GM12873 (cell line): ENCODE data around the gene RBM26.

Experiments used
- TF ChIP-seq, protein P1 (sequence below): IDR thresholded peaks from 2 replicates; pipeline ENCODE4 v1.5.1; 2012; ENCODE audit warnings: low read depth, mild to moderate bottlenecking, moderate library complexity, low read length, control low read depth; ENCODE audit not compliant: insufficient read depth; ENCODE audit errors: missing control alignments

Gene RBM26

DNA sequence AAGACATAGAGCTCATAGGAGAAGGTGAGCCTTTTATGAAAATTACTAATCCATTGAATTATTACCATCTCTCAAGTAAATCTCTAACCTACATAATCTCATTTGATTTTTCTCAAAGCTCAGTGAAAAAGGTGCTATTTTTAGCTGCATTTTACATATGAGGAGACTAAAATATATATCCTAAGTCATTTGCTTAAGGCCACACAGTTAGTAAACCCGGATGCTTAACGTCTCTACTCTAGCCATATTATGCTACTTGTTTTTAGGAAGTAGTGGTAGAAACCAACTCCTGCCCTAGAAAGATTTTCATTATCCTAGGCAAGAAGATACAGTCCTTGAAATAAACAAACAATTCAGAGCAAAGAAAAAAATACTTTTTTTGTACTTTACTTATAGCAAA, 108.9 kb downstream of the RBM26 start:
- TF ChIP-seq, protein P1, sequence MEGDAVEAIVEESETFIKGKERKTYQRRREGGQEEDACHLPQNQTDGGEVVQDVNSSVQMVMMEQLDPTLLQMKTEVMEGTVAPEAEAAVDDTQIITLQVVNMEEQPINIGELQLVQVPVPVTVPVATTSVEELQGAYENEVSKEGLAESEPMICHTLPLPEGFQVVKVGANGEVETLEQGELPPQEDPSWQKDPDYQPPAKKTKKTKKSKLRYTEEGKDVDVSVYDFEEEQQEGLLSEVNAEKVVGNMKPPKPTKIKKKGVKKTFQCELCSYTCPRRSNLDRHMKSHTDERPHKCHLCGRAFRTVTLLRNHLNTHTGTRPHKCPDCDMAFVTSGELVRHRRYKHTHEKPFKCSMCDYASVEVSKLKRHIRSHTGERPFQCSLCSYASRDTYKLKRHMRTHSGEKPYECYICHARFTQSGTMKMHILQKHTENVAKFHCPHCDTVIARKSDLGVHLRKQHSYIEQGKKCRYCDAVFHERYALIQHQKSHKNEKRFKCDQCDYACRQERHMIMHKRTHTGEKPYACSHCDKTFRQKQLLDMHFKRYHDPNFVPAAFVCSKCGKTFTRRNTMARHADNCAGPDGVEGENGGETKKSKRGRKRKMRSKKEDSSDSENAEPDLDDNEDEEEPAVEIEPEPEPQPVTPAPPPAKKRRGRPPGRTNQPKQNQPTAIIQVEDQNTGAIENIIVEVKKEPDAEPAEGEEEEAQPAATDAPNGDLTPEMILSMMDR, result no peak

DNA sequence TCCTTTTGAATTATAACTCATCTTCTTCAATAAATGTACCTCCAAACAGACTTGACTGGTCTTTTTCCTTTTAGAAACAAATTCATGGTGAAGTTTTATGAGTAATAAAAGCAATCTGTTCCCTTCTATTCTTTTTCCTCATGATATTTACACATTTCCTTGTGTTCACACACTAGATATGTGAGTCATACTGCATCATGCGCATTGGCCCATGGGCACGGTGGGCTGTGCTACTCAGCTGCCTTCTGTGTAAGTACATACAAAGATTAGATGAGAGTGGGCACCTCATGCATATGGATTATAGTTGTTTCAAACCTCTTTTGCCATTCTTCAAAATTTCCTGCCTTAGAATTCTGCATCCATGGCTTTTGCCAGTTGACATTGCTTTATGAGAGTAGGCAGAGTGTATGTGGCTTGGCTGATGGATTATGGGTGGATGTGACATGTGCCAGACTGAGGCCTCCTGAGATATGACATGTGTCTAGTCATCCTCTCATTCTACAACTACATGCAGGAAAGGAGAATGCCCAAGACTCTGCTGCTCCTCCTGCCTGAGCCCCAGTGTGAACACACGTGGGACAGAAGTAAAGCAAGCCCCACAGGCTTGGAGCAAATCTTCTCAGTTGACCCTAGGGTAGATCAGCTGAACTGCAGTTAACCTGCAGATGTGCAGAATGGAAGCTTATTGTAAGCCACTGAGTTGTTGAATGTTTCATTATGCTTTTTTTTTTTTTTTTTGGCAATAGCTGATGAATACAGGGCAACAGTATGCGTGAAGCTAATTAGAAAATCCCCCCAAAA, 109.9 kb downstream of the RBM26 start:
- TF ChIP-seq, protein P1, result no peak

DNA sequence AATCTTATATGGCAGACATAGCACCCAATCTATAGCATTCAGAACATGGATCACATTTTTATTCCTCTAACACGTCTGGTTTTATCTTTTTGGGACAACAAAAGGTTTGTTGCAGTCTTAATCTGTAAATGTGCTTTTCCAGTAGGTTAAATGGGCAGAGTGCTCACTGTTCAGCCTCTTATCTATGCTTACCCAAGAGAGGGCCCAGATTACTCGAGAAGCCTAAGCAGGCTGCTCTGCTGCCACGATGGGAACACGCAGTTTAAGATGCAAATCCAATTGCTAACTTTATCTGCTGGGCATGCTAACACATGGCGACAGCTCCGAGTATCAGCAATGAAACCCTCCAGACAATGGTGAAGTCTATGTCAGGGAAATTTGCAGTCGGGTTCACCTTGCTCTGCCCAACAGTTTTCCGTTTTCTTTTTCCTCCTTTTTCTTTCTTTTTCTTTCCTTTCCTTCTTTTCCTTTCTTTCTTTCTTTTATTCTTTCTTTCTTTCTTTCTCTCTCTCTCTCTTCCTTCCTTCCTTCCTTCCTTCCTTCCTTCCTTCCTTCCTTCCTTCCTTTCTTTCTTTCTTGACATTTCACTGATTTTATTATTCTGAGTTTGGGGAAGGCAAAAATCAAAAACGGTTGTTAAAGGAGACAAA, 115.3 kb downstream of the RBM26 start:
- TF ChIP-seq, protein P1, result no peak

DNA sequence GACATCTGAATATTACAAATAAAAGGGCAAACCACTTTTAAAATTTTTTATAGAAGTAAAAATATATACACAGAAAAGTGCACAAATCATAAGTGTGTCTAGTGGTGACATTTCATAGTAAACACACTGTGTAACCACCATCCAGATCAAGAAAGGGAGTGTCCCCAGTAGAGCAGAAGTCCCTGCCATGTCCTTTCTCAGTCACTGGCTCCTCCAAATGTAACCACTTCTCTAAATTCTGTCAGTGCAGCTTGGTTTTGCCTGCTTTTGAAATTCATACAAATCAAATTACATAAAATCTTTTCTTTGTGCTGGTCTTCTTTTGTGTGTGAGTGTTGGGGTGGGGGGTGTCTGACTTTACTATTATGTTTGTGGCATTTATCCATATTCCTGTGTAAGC, 116.5 kb downstream of the RBM26 start:
- TF ChIP-seq, protein P1, result no peak

DNA sequence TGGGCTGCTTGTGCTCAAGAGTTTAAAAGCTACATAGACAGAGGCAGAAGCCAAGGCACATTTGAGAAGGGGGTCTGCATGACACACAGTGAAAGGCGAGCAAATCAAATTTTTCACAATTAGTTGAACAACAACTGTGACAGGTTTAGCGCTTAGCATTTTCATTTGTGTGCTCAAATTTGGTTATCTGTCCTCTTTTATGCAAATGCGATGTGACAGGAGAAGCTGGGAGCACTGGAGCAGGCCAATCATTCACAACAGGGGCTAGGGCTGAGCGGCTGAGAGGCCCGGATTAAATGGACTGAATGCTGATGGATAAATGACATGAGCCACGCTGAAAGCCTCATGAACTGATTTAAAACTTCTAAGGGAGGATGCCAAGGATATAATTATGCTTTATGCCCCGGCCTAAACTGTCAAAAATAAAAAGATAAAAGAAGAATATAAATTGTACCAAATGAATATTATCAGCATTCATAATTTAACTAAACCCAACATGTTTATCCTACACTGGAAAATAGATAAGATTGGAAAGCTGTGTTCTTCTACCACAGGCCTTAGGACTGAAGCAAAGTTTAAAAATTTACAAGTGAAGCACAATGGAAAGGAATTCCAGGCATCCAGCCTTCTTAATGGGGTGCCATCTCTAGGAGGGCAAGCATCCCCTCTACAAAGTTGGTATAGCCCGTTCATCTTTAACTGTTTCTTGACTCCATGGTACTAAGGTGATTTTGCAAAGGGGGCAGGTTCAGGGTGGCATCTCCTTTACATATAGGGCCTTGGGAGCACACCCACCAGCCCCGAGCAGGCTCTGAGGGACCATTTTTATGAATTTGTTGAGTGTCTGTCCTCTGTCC, 117.9 kb downstream of the RBM26 start:
- TF ChIP-seq, protein P1, result no peak

DNA sequence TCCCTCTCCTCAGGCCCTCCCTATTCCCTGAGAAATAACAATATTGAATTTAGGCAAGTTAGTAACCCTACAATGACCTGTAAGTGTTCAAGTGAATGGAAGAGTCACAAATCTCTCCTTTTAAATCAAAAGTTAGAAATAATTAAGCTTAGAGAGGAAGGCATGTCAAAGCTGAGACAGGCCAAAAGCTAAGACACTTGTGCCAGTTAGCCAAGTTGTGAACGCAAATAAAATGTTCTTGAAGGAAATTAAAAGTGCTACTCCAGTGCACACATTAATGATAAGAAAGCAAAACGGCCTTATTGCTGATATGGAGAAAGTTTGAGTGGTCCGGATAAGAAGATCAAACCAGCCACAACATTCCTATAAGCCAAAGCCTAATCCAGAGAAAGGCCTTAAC, 120.9 kb downstream of the RBM26 start:
- TF ChIP-seq, protein P1, result no peak

DNA sequence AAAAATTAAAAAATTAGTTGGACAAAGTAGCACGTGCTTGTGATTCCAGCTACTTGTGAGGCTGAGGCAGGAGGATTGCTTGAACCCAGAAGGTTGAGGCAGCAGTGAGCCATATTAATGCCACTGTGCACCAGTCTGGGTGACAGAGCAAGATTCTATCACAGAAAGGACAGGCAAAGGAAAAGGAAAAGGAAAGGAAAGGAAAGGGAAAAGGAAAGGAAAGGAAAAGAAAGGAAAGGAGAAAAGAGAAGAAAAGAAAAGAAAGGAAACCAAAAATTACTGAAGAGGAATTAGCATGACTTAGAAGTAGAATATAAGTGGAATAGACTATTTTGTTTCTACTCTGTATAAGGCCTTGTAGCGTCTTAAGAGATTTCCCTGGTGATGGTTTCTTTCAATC, 122.3 kb downstream of the RBM26 start:
- TF ChIP-seq, protein P1, result no peak
